GM21526 (cell line): Measurements from ENCODE around the gene GUSB.

Experiments
- ATAC-seq: cut with Tn5 transposase; IDR thresholded peaks from one replicate; pipeline ENCODE4 v1.9.1; 2021; ENCODE audit warnings: moderate library complexity; ENCODE audit not compliant: unreplicated experiment, low FRiP score

GUSB gene

DNA sequence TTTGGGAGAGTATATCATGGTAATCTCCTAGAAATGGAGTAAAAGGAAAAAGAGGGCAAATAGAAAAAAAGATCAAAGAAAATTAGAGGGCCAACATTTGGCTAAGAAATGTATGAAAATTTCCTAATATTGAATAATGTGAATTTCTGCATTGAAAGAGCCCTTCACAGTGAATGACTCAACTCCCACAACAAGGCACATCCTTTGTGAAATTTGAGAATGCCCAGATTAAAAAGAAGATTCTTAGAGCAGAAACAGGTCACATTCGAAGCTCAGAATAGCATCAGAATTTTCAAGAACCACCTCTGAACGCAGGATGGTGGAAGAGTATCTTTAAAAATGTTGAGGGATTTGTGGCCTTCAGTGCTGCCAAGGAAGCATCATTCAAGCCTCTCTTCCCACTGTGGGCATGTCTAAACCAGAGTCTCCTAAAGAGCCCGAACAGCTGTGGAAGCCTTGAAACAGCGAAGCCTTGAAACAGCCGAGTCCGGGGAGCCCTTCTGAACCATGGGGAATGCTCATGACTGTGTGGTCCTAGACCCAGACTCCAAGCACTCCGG is 43.6 kb downstream of the GUSB start:
- ATAC-seq: no peak

DNA sequence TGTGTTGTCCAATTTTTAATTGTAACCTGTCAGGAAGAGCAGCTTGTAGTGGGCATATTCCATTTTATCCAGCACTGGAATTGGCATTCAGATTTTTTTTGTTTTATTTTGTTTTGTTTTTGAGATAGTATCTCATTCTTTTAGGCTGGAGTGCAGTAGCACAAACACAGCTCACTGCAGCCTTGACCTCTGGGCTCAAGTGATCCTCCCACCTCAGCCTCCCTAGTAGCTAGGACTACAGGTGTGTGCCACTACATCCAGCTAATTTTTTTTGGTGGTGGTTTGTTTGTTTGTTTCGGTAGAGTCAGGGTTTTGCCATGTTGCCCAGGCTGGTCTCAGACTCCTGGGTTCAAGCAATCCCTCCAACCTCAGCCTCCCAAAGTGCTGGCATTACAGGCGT is 44.7 kb downstream of the GUSB start:
- ATAC-seq: no peak

DNA sequence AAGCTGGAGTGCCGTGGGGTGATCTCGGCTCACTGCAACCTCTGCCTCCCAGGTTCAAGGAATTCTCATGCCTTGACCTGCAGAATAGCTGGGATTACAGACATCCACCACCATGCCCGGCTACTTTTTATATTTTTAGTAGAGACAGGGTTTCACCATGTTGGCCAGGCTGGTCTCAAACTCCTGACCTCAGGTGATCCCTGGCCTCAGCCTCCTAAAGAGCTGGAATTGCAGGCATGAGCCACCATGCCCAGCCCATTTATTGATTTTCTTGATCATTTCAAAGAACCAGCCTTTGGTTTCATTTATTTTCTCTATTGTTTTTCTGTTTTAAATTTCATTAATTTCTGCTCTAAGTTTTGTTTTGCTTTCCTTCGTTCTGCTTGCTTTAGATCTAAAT is 50.3 kb downstream of the GUSB start:
- ATAC-seq: no peak

DNA sequence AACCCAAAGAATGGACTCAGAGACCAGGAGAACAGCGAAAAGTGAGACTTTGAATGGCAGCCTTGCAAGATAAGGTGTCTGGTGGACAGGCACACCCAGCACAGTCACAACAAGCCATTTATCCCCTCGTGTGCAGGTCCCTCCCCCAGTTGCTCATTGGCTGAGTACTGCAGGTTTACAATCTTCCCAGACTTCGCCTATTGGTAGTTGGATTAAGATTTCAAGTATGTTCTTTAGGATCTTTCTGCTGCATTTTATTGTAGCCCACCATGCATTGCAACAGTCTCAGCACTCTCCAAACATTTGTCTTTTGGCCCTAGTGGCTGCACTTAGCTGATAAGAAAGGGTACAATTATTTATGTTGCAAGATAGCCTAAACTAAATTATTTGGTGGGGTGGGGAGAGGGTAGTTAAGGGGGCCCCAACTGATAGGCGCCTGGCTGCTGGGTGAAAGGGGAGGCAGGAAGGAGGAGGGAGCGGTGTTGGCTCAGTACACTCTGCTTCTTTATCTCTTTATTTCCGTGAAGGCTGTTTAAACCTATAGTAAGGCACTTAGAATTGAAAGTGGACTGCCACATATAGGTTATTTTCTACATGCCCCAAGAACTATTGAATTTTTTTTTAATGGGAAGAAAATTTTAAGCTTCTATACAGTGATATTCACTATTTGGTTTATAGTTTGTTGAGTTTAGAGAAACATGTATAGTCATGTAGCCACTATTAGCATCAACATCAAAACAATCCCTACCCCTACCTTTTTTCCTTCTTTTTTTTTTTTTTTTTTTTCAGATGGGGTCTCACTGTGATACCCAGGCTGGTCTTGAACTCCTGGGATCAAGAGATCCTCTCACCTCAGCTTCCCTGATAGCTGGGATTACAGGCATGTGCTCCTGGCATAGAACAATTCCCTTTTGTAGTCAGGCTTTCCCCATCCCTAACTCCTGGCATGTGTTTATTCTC is 54.2 kb downstream of the GUSB start:
- no peak for ATAC-seq

DNA sequence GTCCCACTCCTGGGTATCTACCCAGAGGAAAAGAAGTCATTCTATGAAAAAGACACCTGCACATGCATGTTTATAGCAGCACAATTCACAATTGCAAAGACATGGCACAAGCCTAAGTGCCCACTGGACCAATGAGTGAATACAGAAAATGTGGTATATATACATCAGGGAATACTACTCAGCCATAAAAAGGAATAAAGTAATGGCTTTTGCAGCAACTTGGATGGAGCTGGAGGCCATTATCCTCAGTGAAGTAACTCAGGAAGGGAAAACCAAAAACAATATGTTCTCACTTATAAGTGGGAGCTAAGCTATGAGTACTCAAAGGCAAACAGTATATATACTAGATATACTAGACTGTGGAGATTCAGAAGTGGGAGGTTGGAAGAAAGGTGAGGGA is 55.4 kb downstream of the GUSB start:
- ATAC-seq: no peak

DNA sequence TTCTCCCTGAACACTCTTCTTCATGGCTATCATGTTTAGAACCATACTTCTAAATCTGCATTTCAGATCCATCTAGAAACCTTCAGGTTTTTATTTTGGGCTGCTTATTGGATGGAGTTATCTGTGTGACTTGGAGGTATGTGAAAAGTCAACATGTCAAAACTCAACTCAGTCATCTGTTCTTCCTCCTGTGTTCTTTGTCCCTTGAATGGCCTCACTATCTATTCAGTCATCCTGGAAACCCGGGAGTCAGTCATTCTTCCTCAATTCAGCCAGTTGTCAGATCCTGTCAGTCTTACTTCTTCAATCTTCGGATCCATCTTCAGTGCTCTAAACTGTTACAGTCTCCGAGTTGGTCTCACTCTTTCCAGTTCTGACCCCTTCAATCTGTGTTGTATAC is 57.0 kb downstream of the GUSB start:
- no peak for ATAC-seq

DNA sequence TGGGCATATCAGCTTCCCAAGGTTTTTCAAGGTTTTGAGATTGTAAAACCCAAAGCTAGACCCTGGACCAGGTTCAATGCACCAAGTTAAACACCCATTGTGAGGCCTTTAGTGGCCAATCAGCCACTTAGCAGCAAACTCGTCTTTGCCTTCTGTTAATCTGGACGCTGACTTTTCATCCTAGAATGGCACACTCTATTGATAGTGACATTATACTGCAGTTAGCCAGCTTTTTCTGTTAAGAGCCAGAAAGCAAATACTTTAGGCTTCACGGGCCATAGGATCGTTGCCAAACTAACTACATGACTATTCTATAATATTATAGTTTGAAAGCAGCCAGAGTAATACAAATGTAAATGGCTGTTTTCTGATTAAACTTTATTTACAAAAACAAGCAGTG is 57.8 kb downstream of the GUSB start:
- no peak for ATAC-seq

DNA sequence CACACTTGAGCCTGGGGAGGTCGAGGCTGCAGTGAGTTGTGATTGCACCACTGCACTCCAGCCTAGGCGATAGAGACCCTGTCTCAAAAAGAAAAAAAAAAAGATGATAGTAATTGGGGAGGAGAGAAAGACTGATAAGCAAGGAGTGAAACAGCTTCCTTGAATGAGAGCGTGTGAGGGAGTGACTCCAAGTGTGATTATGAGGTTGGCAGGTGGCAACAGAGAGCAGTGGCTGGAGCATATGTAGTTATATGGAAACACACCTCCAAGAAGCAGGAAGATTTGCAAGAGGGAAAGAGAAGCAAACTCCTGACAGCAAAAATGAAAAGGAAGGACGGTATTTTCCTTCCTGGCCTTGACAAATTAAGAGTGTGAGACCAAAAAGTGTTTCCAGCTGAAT is 58.7 kb downstream of the GUSB start:
- no peak for ATAC-seq

DNA sequence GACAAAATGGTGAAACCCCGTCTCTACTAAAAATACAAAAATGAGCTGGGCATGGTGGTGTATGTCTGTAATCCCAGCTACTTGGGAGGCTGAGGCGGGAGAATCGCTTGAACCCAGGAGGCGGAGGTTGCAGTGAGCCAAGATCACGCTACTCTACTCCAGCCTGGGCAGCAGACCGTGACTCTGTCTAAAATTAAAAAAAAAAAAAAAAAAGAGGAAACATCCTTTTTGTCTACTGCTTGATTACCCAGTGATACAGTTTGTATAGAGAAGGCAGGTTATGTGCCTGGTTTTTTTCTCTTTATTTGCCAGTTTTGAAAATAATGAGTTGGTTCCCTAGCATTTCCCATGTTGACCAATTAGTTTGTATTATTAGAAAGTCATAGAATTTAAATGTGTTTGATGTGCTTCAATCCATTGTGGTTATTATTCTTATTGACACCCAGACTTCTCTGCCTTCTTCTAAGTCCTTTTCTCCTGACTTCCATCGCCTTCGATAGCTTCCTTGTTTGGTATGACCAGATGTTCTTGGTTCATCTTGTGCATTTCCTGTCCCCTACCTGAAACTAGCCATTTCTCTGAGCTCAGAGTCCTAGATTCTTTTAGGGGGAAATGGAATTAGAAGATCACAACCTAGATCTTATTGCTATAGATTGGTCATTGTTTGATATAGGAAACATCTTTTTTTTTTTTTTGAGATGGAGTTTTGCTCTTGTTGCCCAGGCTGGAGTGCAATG is 65.9 kb downstream of the GUSB start:
- no peak for ATAC-seq

DNA sequence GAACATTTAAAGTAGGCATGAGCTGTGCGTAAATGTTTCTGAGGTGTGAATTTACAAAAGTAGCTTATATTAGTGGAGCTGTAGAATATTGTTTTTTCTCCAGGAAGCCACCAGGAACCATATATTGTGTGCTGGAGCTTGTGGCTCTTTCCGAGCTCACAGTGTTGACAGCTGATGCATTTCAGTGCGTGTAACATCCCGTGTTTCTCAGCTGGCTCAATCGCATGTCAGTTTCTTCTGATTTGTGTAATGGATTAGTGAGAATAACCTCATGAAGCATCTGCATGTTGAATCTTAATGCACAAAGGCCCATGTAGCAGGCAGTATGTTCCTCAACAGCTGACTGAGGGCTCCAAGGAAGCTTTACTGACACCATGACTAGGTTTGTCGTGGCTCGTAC is 69.8 kb downstream of the GUSB start:
- no peak for ATAC-seq
